Kidney tubule cell (primary cell): Measurements from ENCODE around the gene KLK6.

Source experiments
- DNase-seq: peaks from one replicate; pipeline ENCODE4 v3.0.0-alpha.2; 2018; ENCODE audit warnings: low spot score

The KLK6 gene

GRCh38 chr19:50910722-50911121 lies 58.7 kb downstream of the KLK6 start:
- no peak for DNase-seq

GRCh38 chr19:50909240-50910070 lies 59.9 kb downstream of the KLK6 start:
- peak; percentile 30 for DNase-seq
